HG03460 (cell line): Measurements from ENCODE around the gene ADGRF5.

Experiments
- ATAC-seq: cut with Tn5 transposase; IDR thresholded peaks from one replicate; pipeline ENCODE4 v1.9.1; 2021; ENCODE audit not compliant: unreplicated experiment

The ADGRF5 gene

GRCh38 chr6:46921731-46922130 lies at the start of gene ADGRF5:
ADGRF5 (minus strand) TSS chr6:46921938; CDS start chr6:46906762, 15,176 bp downstream.
- no peak for ATAC-seq

- ATAC-seq = no peak
Observed at GRCh38 chr6:46969206-46969605, 47.5 kb upstream of the ADGRF5 start.

- no peak for ATAC-seq
Observed at GRCh38 chr6:46967826-46968349, 46.1 kb upstream of the ADGRF5 start.

GRCh38 chr6:46964716-46965519 lies 43.2 kb upstream of the ADGRF5 start:
- no peak for ATAC-seq

GRCh38 chr6:46963626-46964025 lies 41.9 kb upstream of the ADGRF5 start:
- no peak for ATAC-seq

GRCh38 chr6:46963039-46963438 lies 41.3 kb upstream of the ADGRF5 start:
- ATAC-seq = no peak

GRCh38 chr6:46961711-46962110 lies 40.0 kb upstream of the ADGRF5 start:
- no peak for ATAC-seq

- ATAC-seq = no peak
Observed at GRCh38 chr6:46961232-46961631, 39.5 kb upstream of the ADGRF5 start.

GRCh38 chr6:46959419-46959818 lies 37.7 kb upstream of the ADGRF5 start:
- ATAC-seq = no peak

GRCh38 chr6:46956409-46956808 lies 34.7 kb upstream of the ADGRF5 start:
- ATAC-seq = no peak

GRCh38 chr6:46954837-46955451 lies 33.2 kb upstream of the ADGRF5 start:
- no peak for ATAC-seq

GRCh38 chr6:46953921-46954320 lies 32.2 kb upstream of the ADGRF5 start:
- ATAC-seq = no peak

- ATAC-seq = no peak
Observed at GRCh38 chr6:46949632-46950280, 28.0 kb upstream of the ADGRF5 start.

GRCh38 chr6:46948699-46949098 lies 27.0 kb upstream of the ADGRF5 start:
- no peak for ATAC-seq

GRCh38 chr6:46947497-46947896 lies 25.8 kb upstream of the ADGRF5 start:
- ATAC-seq = no peak

GRCh38 chr6:46940433-46941226 lies 18.9 kb upstream of the ADGRF5 start:
- ATAC-seq = no peak

- ATAC-seq = no peak
Observed at GRCh38 chr6:46937642-46938041, 15.9 kb upstream of the ADGRF5 start.

- no peak for ATAC-seq
Observed at GRCh38 chr6:46935687-46936086, 13.9 kb upstream of the ADGRF5 start.

GRCh38 chr6:46933751-46934150 lies 12.0 kb upstream of the ADGRF5 start:
- no peak for ATAC-seq

- ATAC-seq = no peak
Observed at GRCh38 chr6:46932526-46933319, 11.0 kb upstream of the ADGRF5 start.
